Upper lobe of left lung (tissue), 6 donors: ENCODE data around the gene CERS6. TPM values are rescaled to one million over a fixed set of nuclear protein-coding genes. Genes with fewer than 3 reads are reported as not detected.
A peak's percentile ranks its signal among the peaks of the same experiment; 100 is the strongest.

Experiments
- ATAC-seq, 2 donors: fragments of 200-7000 bp; cut with Tn5 transposase; one replicate each; pipeline ENCODE4 v1.9.1; 2022; ENCODE audit warnings: mild to moderate bottlenecking in 2 of 2, moderate library complexity in 2 of 2; ENCODE audit not compliant: low FRiP score in 2 of 2
- DNase-seq, 2 donors: peaks; one replicate each; pipeline ENCODE4 v3.0.0-alpha.2; 2019 to 2020
- H3K27ac ChIP-seq, 4 donors: fragments of 200-600 bp; sonication (generic); one replicate each; pipeline ENCODE4 v1.5.1; 2016 to 2019
- H3K27me3 ChIP-seq, 4 donors: fragments of 200-600 bp; sonication (generic); one replicate each; pipeline ENCODE4 v1.5.1; 2017 to 2019
- H3K36me3 ChIP-seq, 4 donors: fragments of 200-600 bp; sonication (generic); one replicate each; pipeline ENCODE4 v1.5.1; 2016 to 2019
- H3K4me1 ChIP-seq, 4 donors: fragments of 200-600 bp; sonication (generic); one replicate each; pipeline ENCODE4 v1.5.1; 2018 to 2019
- H3K4me3 ChIP-seq, 4 donors: fragments of 200-600 bp; sonication (generic); one replicate each; pipeline ENCODE4 v1.5.1; 2017 to 2019; ENCODE audit warnings: mild to moderate bottlenecking in 2 of 4, moderate library complexity in 1 of 4
- H3K9me3 ChIP-seq, 4 donors: fragments of 200-600 bp; sonication (generic); one replicate each; pipeline ENCODE4 v1.5.1; 2018 to 2019
- EP300 ChIP-seq, 4 donors: sonication (generic); formaldehyde crosslinking; IDR thresholded peaks; one replicate each; pipeline ENCODE4 v1.5.1; 2017; ENCODE audit warnings: antibody characterized with exemption in 4 of 4, control low read depth in 2 of 4
- POLR2A ChIP-seq, 4 donors: fragments of 450-650 bp; IDR thresholded peaks; one replicate each; pipeline ENCODE4 v1.5.1; 2016 to 2017; ENCODE audit warnings: antibody characterized with exemption in 4 of 4, mild to moderate bottlenecking in 2 of 4
- POLR2AphosphoS5 ChIP-seq, 2 donors: sonication (generic); formaldehyde crosslinking; IDR thresholded peaks; one replicate each; pipeline ENCODE4 v1.5.1; 2017; ENCODE audit warnings: antibody characterized with exemption in 2 of 2
- WGBS, 2 donors: methylation state at CpG; one replicate each; pipeline ENCODE4 v1.1.5; 2017 to 2018; 5-methylcytosine and 5-hydroxymethylcytosine counted together
- total RNA-seq, 6 donors: library from RNA; depleted of rRNA in 4 of 6; stranded (reverse); fragments of >200 nt in 4 of 6; gene quantifications; one replicate each; pipeline versions ENCODE4 v1.1.0 to v1.2.1, GENCODE V29; 2016 to 2021
- TF ChIP-seq, protein P1 (sequence below), 6 experiments: fragments of 450-650 bp in 4 of 6; fragments of 200-600 bp in 2 of 6; sonication (generic) in 2 of 6; IDR thresholded peaks; one replicate each; pipeline ENCODE4 v1.5.1; 2016 to 2019; ENCODE audit warnings: antibody characterized with exemption in 6 of 6
- donor health status: DM: no; HTN: no; CAD: no; lungs with moderate emphysema.
- donor health status: DM: no; HTN: yes; CAD: no; lungs with severe emphysema.

The CERS6 gene
- total RNA-seq, 6 donors from 2014 or later = 7.3 to 24.7 (median 16.6) TPM

DNA sequence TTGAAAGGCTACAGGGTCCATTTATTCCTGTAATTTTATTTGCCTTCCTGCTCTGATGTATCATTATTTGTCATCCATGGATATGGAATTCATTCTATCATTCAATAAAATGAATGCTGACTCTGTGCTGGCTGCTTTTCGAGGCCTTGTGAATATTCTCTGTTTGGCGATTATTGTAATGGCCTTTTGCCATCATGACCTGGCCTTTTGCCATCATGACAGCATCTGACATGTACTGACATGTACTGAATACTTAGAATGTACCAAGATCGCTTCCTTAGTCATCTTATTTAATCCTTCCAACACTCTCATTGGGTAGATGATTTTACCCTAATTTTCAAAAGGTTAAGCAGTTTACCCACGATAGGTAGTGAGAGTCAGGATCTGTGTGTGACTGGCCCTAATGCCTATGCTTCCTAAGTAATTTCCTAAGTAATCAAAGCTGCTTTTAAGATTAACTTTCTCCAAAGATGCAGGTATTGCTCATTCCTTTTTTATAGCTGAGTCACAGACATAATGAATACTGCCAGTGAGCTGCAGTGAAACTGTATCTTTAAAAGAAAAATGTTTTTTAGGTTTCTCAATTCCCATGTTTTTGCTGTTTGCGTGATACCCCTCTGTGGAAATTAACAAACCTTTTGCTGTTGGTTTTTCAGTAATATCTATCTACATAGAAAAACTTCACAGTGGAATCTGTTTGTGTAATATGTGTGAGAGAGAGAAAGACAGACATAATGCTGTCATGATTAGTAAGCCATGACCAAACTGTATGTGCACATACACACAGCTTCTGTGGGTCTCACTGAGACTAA is 127.8 kb downstream of the CERS6 start:
- TF ChIP-seq POLR2A (IDR thresholded peaks at IDR 0.05) = no peak
- no peak for TF ChIP-seq EP300 (IDR thresholded peaks at IDR 0.05)
- Histone ChIP-seq H3K4me3 (no peak overlapping the region), H3K36me3 (no peaks in the 10 kb centered on the region), H3K27me3 (no peaks in the 10 kb centered on the region), H3K9me3 (no peaks in the 10 kb centered on the region), H3K4me1 (peaks cover 0 to 4% (median 0%) of the 10 kb centered on the region in 4 donors), H3K27ac (peak overlapping the region in 1 of 4 donors; percentile 3)
- 68 to 72% methylated on average over 5 of the region's 5 CpGs for WGBS, 2 donors
- peak in 1 of 2 donors; percentile 54 for ATAC-seq
- DNase-seq = no peak

GRCh38 chr2:168584911-168585310 is 128.8 kb downstream of the CERS6 start:
- Histone ChIP-seq H3K27ac (no peak overlapping the region), H3K9me3 (no peaks in the 10 kb centered on the region), H3K4me3 (no peak overlapping the region), H3K36me3 (no peaks in the 10 kb centered on the region), H3K4me1 (peaks cover 0 to 4% (median 0%) of the 10 kb centered on the region in 4 donors), H3K27me3 (no peaks in the 10 kb centered on the region)
- no peak for DNase-seq
- ATAC-seq = no peak
- no peak for TF ChIP-seq EP300 (IDR thresholded peaks at IDR 0.05)
- TF ChIP-seq, protein P1, sequence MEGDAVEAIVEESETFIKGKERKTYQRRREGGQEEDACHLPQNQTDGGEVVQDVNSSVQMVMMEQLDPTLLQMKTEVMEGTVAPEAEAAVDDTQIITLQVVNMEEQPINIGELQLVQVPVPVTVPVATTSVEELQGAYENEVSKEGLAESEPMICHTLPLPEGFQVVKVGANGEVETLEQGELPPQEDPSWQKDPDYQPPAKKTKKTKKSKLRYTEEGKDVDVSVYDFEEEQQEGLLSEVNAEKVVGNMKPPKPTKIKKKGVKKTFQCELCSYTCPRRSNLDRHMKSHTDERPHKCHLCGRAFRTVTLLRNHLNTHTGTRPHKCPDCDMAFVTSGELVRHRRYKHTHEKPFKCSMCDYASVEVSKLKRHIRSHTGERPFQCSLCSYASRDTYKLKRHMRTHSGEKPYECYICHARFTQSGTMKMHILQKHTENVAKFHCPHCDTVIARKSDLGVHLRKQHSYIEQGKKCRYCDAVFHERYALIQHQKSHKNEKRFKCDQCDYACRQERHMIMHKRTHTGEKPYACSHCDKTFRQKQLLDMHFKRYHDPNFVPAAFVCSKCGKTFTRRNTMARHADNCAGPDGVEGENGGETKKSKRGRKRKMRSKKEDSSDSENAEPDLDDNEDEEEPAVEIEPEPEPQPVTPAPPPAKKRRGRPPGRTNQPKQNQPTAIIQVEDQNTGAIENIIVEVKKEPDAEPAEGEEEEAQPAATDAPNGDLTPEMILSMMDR (IDR thresholded peaks at IDR 0.05) = no peak
- no peak for TF ChIP-seq POLR2A (IDR thresholded peaks at IDR 0.05)
- no peak for TF ChIP-seq POLR2AphosphoS5 (IDR thresholded peaks at IDR 0.05)

- 73 to 84% methylated on average over 4 of the region's 4 CpGs for WGBS, 2 donors
- H3K4me3 ChIP-seq = no peak overlapping the region
These were observed 129.6 kb downstream of the CERS6 start for GRCh38 chr2:168585700-168586099.

GRCh38 chr2:168587307-168587706 is 131.2 kb downstream of the CERS6 start:
- Histone ChIP-seq H3K4me1 (peaks cover 0 to 4% (median 0%) of the 10 kb centered on the region in 4 donors), H3K9me3 (no peaks in the 10 kb centered on the region), H3K27me3 (no peaks in the 10 kb centered on the region), H3K4me3 (no peak overlapping the region), H3K36me3 (no peaks in the 10 kb centered on the region), H3K27ac (no peak overlapping the region)
- ATAC-seq (no peak), DNase-seq (no peak)
- WGBS, 2 donors = 64 to 71% methylated on average over 2 of the region's 2 CpGs
- TF ChIP-seq, protein P1 (IDR thresholded peaks at IDR 0.05) = no peak
- TF ChIP-seq POLR2AphosphoS5 (IDR thresholded peaks at IDR 0.05) (no peak), EP300 (IDR thresholded peaks at IDR 0.05) (no peak), POLR2A (IDR thresholded peaks at IDR 0.05) (no peak)

More at GRCh38 chr2:168585700-168586099, 129.6 kb downstream of the CERS6 start:
- Histone ChIP-seq H3K27me3 (no peaks in the 10 kb centered on the region), H3K4me1 (peaks cover 0 to 4% (median 0%) of the 10 kb centered on the region in 4 donors), H3K36me3 (no peaks in the 10 kb centered on the region), H3K9me3 (no peaks in the 10 kb centered on the region), H3K27ac (no peak overlapping the region)
- no peak for DNase-seq
- TF ChIP-seq POLR2AphosphoS5 (IDR thresholded peaks at IDR 0.05) (no peak), EP300 (IDR thresholded peaks at IDR 0.05) (no peak), POLR2A (IDR thresholded peaks at IDR 0.05) (no peak)
- TF ChIP-seq, protein P1 (IDR thresholded peaks at IDR 0.05) = no peak
- no peak for ATAC-seq

DNA sequence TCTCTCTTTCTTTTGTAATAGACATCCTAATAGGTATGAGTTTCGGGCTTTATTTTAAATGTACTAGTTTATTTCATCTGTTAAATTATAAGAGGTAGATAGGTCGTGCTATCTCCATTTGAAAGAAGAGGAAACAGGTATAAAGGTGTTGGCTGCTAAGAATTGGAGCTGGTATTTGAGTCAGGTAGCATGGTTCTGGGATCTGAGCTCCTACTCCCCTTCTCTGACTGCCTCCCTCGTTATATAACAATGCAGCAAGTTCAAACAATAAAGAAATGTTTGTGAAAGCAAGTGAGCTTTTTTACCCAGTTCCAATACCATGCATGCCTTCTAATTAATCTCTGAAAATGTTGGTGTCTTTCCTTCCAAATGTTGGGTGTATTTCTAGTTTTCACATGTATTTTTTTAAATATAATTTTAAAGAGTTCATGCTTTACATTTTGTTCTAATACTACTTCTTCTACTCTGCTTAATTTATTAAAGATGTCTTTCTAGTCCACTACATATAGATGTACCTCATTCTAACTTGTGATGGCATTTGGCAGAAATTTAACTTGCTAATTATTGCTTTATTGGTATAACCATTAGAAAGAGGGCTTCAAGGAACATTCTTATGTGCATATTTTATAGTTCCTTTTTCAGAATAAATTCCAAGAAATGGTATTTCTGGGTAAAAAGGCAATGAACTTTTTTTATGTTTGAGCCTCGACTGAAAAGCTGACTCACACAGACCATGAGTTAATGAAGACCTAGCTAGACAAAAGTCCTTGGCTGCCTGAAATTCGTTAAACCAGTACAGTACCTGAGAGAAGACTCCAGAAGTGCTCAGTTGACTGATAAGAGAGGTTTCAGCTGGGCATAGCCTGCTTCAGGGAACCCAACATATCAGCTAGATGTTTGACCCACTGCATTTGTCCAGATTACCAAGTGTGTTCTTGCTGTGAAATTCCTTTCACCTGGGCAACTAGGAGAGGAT is 133.5 kb downstream of the CERS6 start:
- no peak for TF ChIP-seq POLR2A (IDR thresholded peaks at IDR 0.05)
- no peak for TF ChIP-seq POLR2AphosphoS5 (IDR thresholded peaks at IDR 0.05)
- TF ChIP-seq EP300 (IDR thresholded peaks at IDR 0.05) = no peak
- TF ChIP-seq, protein P1 (IDR thresholded peaks at IDR 0.05) = no peak
- no peak overlapping the region for H3K4me3 ChIP-seq
- no peaks in the 10 kb centered on the region for H3K9me3 ChIP-seq
- H3K27ac ChIP-seq = no peak overlapping the region
- H3K27me3 ChIP-seq = no peaks in the 10 kb centered on the region
- DNase-seq (no peak), ATAC-seq (no peak)
- no peaks in the 10 kb centered on the region for H3K4me1 ChIP-seq
- 60 to 61% methylated on average over 5 of the region's 5 CpGs for WGBS, 2 donors
- H3K36me3 ChIP-seq = no peaks in the 10 kb centered on the region
